ENCODE data around the gene CAMK2B. TPM values are rescaled to one million over a fixed set of nuclear protein-coding genes. Genes with fewer than 3 reads are reported as not detected.

Gene CAMK2B
- total RNA-seq, 1 donor from 2014 or later: 3.2 TPM

GRCh38 chr7:44348300-44348699 lies 22.9 kb upstream of the CAMK2B start:
- no peaks in the 10 kb centered on the region for H3K9me3 ChIP-seq
- no peak overlapping the region for H3K4me3 ChIP-seq
- no peak for DNase-seq (ENCODE audit: low spot score in 2 of 2)
- no peaks in the 10 kb centered on the region for H3K36me3 ChIP-seq
- TF ChIP-seq CTCF (IDR thresholded peaks at IDR 0.05): peak in 2 of 3 experiments; percentile 14 to 43
- no peaks in the 10 kb centered on the region for H3K4me1 ChIP-seq
- H3K27me3 ChIP-seq: no peaks in the 10 kb centered on the region
- intact Hi-C loops (cut with DNase I): loop anchor here (2.0 kb wide), 1 partner anchor 129 kb away; no protein-coding TSS in a partner anchor
- no peak overlapping the region for H3K27ac ChIP-seq

GRCh38 chr7:44347546-44348114 lies 22.2 kb upstream of the CAMK2B start:
- DNase-seq (ENCODE audit: low spot score in 2 of 2): no peak
- Histone ChIP-seq H3K4me3 (no peak overlapping the region), H3K27ac (no peak overlapping the region), H3K4me1 (no peaks in the 10 kb centered on the region), H3K27me3 (no peaks in the 10 kb centered on the region), H3K36me3 (no peaks in the 10 kb centered on the region), H3K9me3 (no peaks in the 10 kb centered on the region)
- TF ChIP-seq CTCF (IDR thresholded peaks at IDR 0.05): no peak
- intact Hi-C loops (cut with DNase I): loop anchor here (2.0 kb wide), 1 partner anchor 129 kb away; no protein-coding TSS in a partner anchor

GRCh38 chr7:44346063-44346462 lies 20.7 kb upstream of the CAMK2B start:
- TF ChIP-seq CTCF (IDR thresholded peaks at IDR 0.05): no peak
- H3K27ac ChIP-seq: no peak overlapping the region
- no peak for DNase-seq (ENCODE audit: low spot score in 2 of 2)
- intact Hi-C loops (cut with DNase I): no loop called here
- no peaks in the 10 kb centered on the region for H3K9me3 ChIP-seq
- H3K4me1 ChIP-seq: no peaks in the 10 kb centered on the region
- no peaks in the 10 kb centered on the region for H3K27me3 ChIP-seq
- H3K36me3 ChIP-seq: no peaks in the 10 kb centered on the region
- no peak overlapping the region for H3K4me3 ChIP-seq

GRCh38 chr7:44341401-44341800 lies 16.0 kb upstream of the CAMK2B start:
- Histone ChIP-seq H3K9me3 (peaks cover 0 to 7% of the 10 kb centered on the region in 2 donors), H3K4me3 (no peak overlapping the region), H3K36me3 (no peaks in the 10 kb centered on the region), H3K27ac (no peak overlapping the region), H3K27me3 (no peaks in the 10 kb centered on the region), H3K4me1 (no peaks in the 10 kb centered on the region)
- DNase-seq (ENCODE audit: low spot score in 2 of 2): no peak
- intact Hi-C loops (cut with DNase I): no loop called here
- TF ChIP-seq CTCF (IDR thresholded peaks at IDR 0.05): no peak

- Histone ChIP-seq H3K27me3 (no peaks in the 10 kb centered on the region), H3K4me1 (peaks cover 0 to 6% of the 10 kb centered on the region in 2 donors), H3K4me3 (no peak overlapping the region), H3K9me3 (peaks cover 0 to 10% of the 10 kb centered on the region in 2 donors), H3K27ac (no peak overlapping the region), H3K36me3 (no peaks in the 10 kb centered on the region)
- no peak for DNase-seq (ENCODE audit: low spot score in 2 of 2)
- no peak for TF ChIP-seq CTCF (IDR thresholded peaks at IDR 0.05)
- intact Hi-C loops (cut with DNase I): no loop called here
Measured at GRCh38 chr7:44338600-44338999, 13.2 kb upstream of the CAMK2B start.

- no peak overlapping the region for H3K4me3 ChIP-seq
- peaks cover 0 to 8% of the 10 kb centered on the region in 2 donors for H3K4me1 ChIP-seq
- intact Hi-C loops (cut with DNase I): no loop called here
- TF ChIP-seq CTCF (IDR thresholded peaks at IDR 0.05): no peak
- H3K27ac ChIP-seq: no peak overlapping the region
- no peak for DNase-seq (ENCODE audit: low spot score in 2 of 2)
- H3K9me3 ChIP-seq: peaks cover 0 to 10% of the 10 kb centered on the region in 2 donors
- H3K27me3 ChIP-seq: no peaks in the 10 kb centered on the region
- H3K36me3 ChIP-seq: no peaks in the 10 kb centered on the region
Measured at GRCh38 chr7:44336491-44336890, 11.1 kb upstream of the CAMK2B start.
